ENCODE measurements around the gene PLVAP. TPM values are rescaled to one million over a fixed set of nuclear protein-coding genes. Genes with fewer than 3 reads are reported as not detected.

PLVAP gene
- polyA plus RNA-seq, 1 donor (not counting 4 experiments of a cell fraction or from before 2014, with no cell fraction given): not detected

GRCh38 chr19:17319473-17320238 lies 57.5 kb downstream of the PLVAP start:
- H3K4me3 ChIP-seq (ENCODE audit: control insufficient read depth in 2 of 3, extremely low read depth in 1 of 3, insufficient read depth in 2 of 3, low read depth in 1 of 3, low read length in 3 of 3): no peak overlapping the region
- TF ChIP-seq EZH2 (IDR thresholded peaks at IDR 0.05; ENCODE audit: low read length): no peak
- TF ChIP-seq, protein P1, sequence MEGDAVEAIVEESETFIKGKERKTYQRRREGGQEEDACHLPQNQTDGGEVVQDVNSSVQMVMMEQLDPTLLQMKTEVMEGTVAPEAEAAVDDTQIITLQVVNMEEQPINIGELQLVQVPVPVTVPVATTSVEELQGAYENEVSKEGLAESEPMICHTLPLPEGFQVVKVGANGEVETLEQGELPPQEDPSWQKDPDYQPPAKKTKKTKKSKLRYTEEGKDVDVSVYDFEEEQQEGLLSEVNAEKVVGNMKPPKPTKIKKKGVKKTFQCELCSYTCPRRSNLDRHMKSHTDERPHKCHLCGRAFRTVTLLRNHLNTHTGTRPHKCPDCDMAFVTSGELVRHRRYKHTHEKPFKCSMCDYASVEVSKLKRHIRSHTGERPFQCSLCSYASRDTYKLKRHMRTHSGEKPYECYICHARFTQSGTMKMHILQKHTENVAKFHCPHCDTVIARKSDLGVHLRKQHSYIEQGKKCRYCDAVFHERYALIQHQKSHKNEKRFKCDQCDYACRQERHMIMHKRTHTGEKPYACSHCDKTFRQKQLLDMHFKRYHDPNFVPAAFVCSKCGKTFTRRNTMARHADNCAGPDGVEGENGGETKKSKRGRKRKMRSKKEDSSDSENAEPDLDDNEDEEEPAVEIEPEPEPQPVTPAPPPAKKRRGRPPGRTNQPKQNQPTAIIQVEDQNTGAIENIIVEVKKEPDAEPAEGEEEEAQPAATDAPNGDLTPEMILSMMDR (optimal IDR thresholded peaks at IDR 0.05 in 1 of 3, IDR thresholded peaks at IDR 0.05 in 1 of 3, conservative IDR thresholded peaks at IDR 0.05 in 1 of 3; ENCODE audit: extremely low read depth in 1 of 3, insufficient read depth in 2 of 3, low read length in 3 of 3): no peak
- no peaks in the 10 kb centered on the region for H4K20me1 ChIP-seq (ENCODE audit: control insufficient read depth, extremely low read depth, insufficient read depth, low read length)
- H3K9me1 ChIP-seq (ENCODE audit: control insufficient read depth, extremely low read depth, insufficient read depth, low read length): no peaks in the 10 kb centered on the region
- no peak overlapping the region for H2AFZ ChIP-seq (ENCODE audit: control insufficient read depth, low read length)
- dilution Hi-C loops (cut with MboI; ENCODE audit: extremely low pct_ligation_motif_present, low sequenced_read_pairs): no loop called here
- H3K79me2 ChIP-seq (ENCODE audit: control insufficient read depth, insufficient read depth, low read length): peaks cover under 1% of the 10 kb centered on the region
- no peak overlapping the region for H3K27ac ChIP-seq (ENCODE audit: control insufficient read depth, insufficient read depth, low read length)
- H3K27me3 ChIP-seq (ENCODE audit: control insufficient read depth, extremely low read depth, insufficient read depth, low read length): no peaks in the 10 kb centered on the region
- peaks cover 24 to 30% of the 10 kb centered on the region in 2 experiments for H3K36me3 ChIP-seq (ENCODE audit: control insufficient read depth in 2 of 2, extremely low read depth in 1 of 2, insufficient read depth in 2 of 2, low read length in 2 of 2)
- no peak for FAIRE-seq
- no peak for DNase-seq (ENCODE audit: low read depth, low spot score)
- H3K4me2 ChIP-seq (ENCODE audit: control insufficient read depth, extremely low read depth, insufficient read depth, low read depth, low read length): no peak overlapping the region
- H3K9me3 ChIP-seq (ENCODE audit: control insufficient read depth, low read depth, low read length): no peaks in the 10 kb centered on the region
- H3K9ac ChIP-seq (ENCODE audit: control insufficient read depth, extremely low read depth, insufficient read depth, low read length): no peak overlapping the region
- no peaks in the 10 kb centered on the region for H3K4me1 ChIP-seq (ENCODE audit: control insufficient read depth, extremely low read depth, insufficient read depth, low read length)

DNA sequence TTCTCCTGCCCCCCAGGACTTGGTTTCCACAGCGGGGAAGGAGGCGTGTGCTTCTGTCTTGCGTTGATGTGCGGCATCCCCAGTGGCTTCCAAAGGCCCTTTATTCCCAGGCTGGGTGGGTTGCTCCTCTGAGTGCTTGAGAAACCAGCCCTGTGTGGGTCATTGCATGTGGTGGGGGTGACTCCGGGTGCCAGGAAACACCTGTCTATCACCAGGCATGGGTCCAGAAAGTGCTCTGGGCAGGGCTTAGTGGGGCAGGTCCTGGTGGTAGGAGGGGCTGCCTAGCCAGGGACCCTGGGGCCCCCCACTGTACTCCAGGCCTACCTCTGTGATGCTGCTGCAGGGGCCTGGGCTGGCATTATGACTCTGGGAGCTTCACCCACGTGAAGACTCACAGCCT lies 58.2 kb downstream of the PLVAP start:
- H3K9ac ChIP-seq (ENCODE audit: control insufficient read depth, extremely low read depth, insufficient read depth, low read length): no peak overlapping the region
- no peak overlapping the region for H3K4me2 ChIP-seq (ENCODE audit: control insufficient read depth, extremely low read depth, insufficient read depth, low read depth, low read length)
- no peaks in the 10 kb centered on the region for H3K9me3 ChIP-seq (ENCODE audit: control insufficient read depth, low read depth, low read length)
- FAIRE-seq (no peak), DNase-seq (ENCODE audit: low read depth, low spot score) (no peak)
- H3K36me3 ChIP-seq (ENCODE audit: control insufficient read depth in 2 of 2, extremely low read depth in 1 of 2, insufficient read depth in 2 of 2, low read length in 2 of 2): peaks cover 31 to 36% of the 10 kb centered on the region in 2 experiments
- H3K27me3 ChIP-seq (ENCODE audit: control insufficient read depth, extremely low read depth, insufficient read depth, low read length): no peaks in the 10 kb centered on the region
- no peak overlapping the region for H3K27ac ChIP-seq (ENCODE audit: control insufficient read depth, insufficient read depth, low read length)
- no peak overlapping the region for H3K4me3 ChIP-seq (ENCODE audit: control insufficient read depth in 2 of 3, extremely low read depth in 1 of 3, insufficient read depth in 2 of 3, low read depth in 1 of 3, low read length in 3 of 3)
- H4K20me1 ChIP-seq (ENCODE audit: control insufficient read depth, extremely low read depth, insufficient read depth, low read length): no peaks in the 10 kb centered on the region
- no peaks in the 10 kb centered on the region for H3K4me1 ChIP-seq (ENCODE audit: control insufficient read depth, extremely low read depth, insufficient read depth, low read length)
- dilution Hi-C loops (cut with MboI; ENCODE audit: extremely low pct_ligation_motif_present, low sequenced_read_pairs): no loop called here
- H3K79me2 ChIP-seq (ENCODE audit: control insufficient read depth, insufficient read depth, low read length): peaks cover 7% of the 10 kb centered on the region
- H2AFZ ChIP-seq (ENCODE audit: control insufficient read depth, low read length): no peak overlapping the region
- TF ChIP-seq EZH2 (IDR thresholded peaks at IDR 0.05; ENCODE audit: low read length): no peak
- TF ChIP-seq, protein P1 (optimal IDR thresholded peaks at IDR 0.05 in 1 of 3, IDR thresholded peaks at IDR 0.05 in 1 of 3, conservative IDR thresholded peaks at IDR 0.05 in 1 of 3; ENCODE audit: extremely low read depth in 1 of 3, insufficient read depth in 2 of 3, low read length in 3 of 3): no peak
- no peaks in the 10 kb centered on the region for H3K9me1 ChIP-seq (ENCODE audit: control insufficient read depth, extremely low read depth, insufficient read depth, low read length)

Data from keratinocyte (primary cell).